Ovary (tissue), 9 donors: ENCODE results near the gene CEP170B. TPM values are rescaled to one million over a fixed set of nuclear protein-coding genes. Genes with fewer than 3 reads are reported as not detected.

Experiments
- DNase-seq, 5 donors: peaks; one replicate each; pipeline ENCODE4 v3.0.0-alpha.2; 2019 to 2020
- H3K27ac ChIP-seq, 2 donors: fragments of 200-600 bp; one replicate each; pipeline versions ENCODE4 v1.5.1 to v1.8.0; 2019 to 2022
- H3K27me3 ChIP-seq: fragments of 200-600 bp; one replicate; pipeline ENCODE4 v1.8.0; 2022
- H3K36me3 ChIP-seq: fragments of 200-600 bp; sonication (generic); one replicate; pipeline ENCODE4 v1.5.1; 2019
- H3K4me1 ChIP-seq: one replicate; pipeline ENCODE4 v1.8.1; 2013; ENCODE audit warnings: mild to moderate bottlenecking, moderate library complexity; ENCODE audit not compliant: insufficient read depth
- H3K4me3 ChIP-seq: fragments of 200-600 bp; sonication (generic); one replicate; pipeline ENCODE4 v1.5.1; 2017
- H3K9me3 ChIP-seq, 2 donors: fragments of 200-600 bp in 1 of 2; sonication (generic) in 1 of 2; one replicate each; pipeline versions ENCODE4 v1.5.1 to v1.8.1; 2013 to 2019; ENCODE audit warnings: mild to moderate bottlenecking in 1 of 2, moderate library complexity in 1 of 2
- CTCF ChIP-seq, 3 donors: fragments of 450-650 bp in 2 of 3; fragments of 200-600 bp in 1 of 3; IDR thresholded peaks; one replicate each; pipeline versions ENCODE4 v1.5.1 to v1.8.0; 2016 to 2022; ENCODE audit warnings: antibody characterized with exemption in 3 of 3, mild to moderate bottlenecking in 1 of 3
- EP300 ChIP-seq: sonication (generic); formaldehyde crosslinking; IDR thresholded peaks from one replicate; pipeline ENCODE4 v1.6.1; 2017; ENCODE audit warnings: antibody characterized with exemption
- POLR2A ChIP-seq: fragments of 450-650 bp; IDR thresholded peaks from one replicate; pipeline ENCODE4 v1.6.1; 2017; ENCODE audit warnings: antibody characterized with exemption, mild to moderate bottlenecking, moderate library complexity
- WGBS, 3 donors: extraction: QIAGEN DNeasy Blood & Tissue Kit in 1 of 3; methylation state at CpG; one replicate each; pipeline versions ENCODE4 v1.1.5 to v1.1.7; 2013 to 2017; 5-methylcytosine and 5-hydroxymethylcytosine counted together
- intact Hi-C, 4 donors: fragments of 100-400 bp; cut with DNase I; formaldehyde crosslinking; loops; one replicate each; pipeline versions ENCODE4 v1.11.0 to v1.15.1; 2022 to 2023
- polyA plus RNA-seq, 2 donors: library from polyadenylated mRNA; stranded (reverse); fragments of 200-250 nt in 1 of 2; fragments of 350-450 nt in 1 of 2; fragmentation: Illumina TruSeq in 1 of 2; extraction: RNeasy Lipid Tissue Mini Kit (QIAGEN cat#74804) in 1 of 2; gene quantifications; one replicate each; pipeline ENCODE4 v1.2.3, GENCODE V29; 2013 to 2014
- total RNA-seq, 7 donors: library from RNA; depleted of rRNA in 2 of 7; stranded (reverse); fragments of >200 nt in 2 of 7; fragmentation: NEBNext Ultra II Directional in 3 of 7; extraction: Animal tissue kit (Norgen Biotek cat#: 25700) in 3 of 7; gene quantifications; one replicate each; pipeline versions ENCODE4 v1.1.0 to v1.2.4, GENCODE V29; 2016 to 2023
- donor health status: DM: no; HTN: no; CAD: no; lungs with moderate emphysema.
- donor health status: DM: no; HTN: no; CAD: no.
- donor health status: Bipolar disorder and iron deficiency.
- donor health status: DM: yes; HTN: yes; CAD: no.
- donor health status: DM: no; HTN: no; CAD: no.
- donor health status: DM: yes; HTN: yes; CAD: no.

CEP170B gene
- total and polyA plus RNA-seq, 9 donors, result 1.9 to 22.7 (median 9.9) TPM

- TF ChIP-seq POLR2A (no peak), EP300 (no peak), CTCF (IDR thresholded peaks at IDR 0.05) (no peak)
- 66 to 85% (median 82%) methylated on average over 23 to 30 of the region's 30 CpGs for WGBS, 3 donors
- DNase-seq, result peak in 1 of 5 donors; percentile 15
Measured at GRCh38 chr14:104877806-104878550, 12.9 kb downstream of the CEP170B start.

GRCh38 chr14:104878582-104878981, 13.5 kb downstream of the CEP170B start:
- Histone ChIP-seq H3K4me1 (no peaks in the 10 kb centered on the region), H3K36me3 (no peaks in the 10 kb centered on the region), H3K27ac (no peak overlapping the region), H3K4me3 (no peak overlapping the region), H3K9me3 (no peaks in the 10 kb centered on the region), H3K27me3 (no peaks in the 10 kb centered on the region)
- DNase-seq, result no peak
- intact Hi-C loops, result no loop called here
- TF ChIP-seq CTCF (IDR thresholded peaks at IDR 0.05) (no peak), EP300 (no peak), POLR2A (no peak)
- WGBS, 3 donors, result 90 to 96% (median 95%) methylated on average over 14 of the region's 14 CpGs

More at GRCh38 chr14:104877806-104878550, 12.9 kb downstream of the CEP170B start:
- H3K4me3 ChIP-seq, result no peak overlapping the region
- intact Hi-C loops, result no loop called here
- H3K4me1 ChIP-seq, result no peaks in the 10 kb centered on the region
- no peak overlapping the region for H3K27ac ChIP-seq
- no peaks in the 10 kb centered on the region for H3K9me3 ChIP-seq
- no peaks in the 10 kb centered on the region for H3K27me3 ChIP-seq
- no peaks in the 10 kb centered on the region for H3K36me3 ChIP-seq

- intact Hi-C loops, result no loop called here
- H3K36me3 ChIP-seq, result no peaks in the 10 kb centered on the region
Measured at GRCh38 chr14:104879201-104879982, 14.3 kb downstream of the CEP170B start.

More at GRCh38 chr14:104879201-104879982, 14.3 kb downstream of the CEP170B start:
- no peak overlapping the region for H3K27ac ChIP-seq
- no peaks in the 10 kb centered on the region for H3K9me3 ChIP-seq
- H3K4me3 ChIP-seq, result no peak overlapping the region
- DNase-seq, result peak in 2 of 5 donors; percentile 5 to 16
- H3K4me1 ChIP-seq, result no peaks in the 10 kb centered on the region
- no peaks in the 10 kb centered on the region for H3K27me3 ChIP-seq
- TF ChIP-seq EP300, result no peak
- no peak for TF ChIP-seq CTCF (IDR thresholded peaks at IDR 0.05)
- WGBS, 3 donors, result 84 to 91% (median 85%) methylated on average over 29 of the region's 29 CpGs
